HUES6 (cell line): ENCODE measurements around the gene CNDP1.

Experiments used
- H3K27ac ChIP-seq: 2 replicates; pipeline ENCODE4 v1.7.0; 2013; ENCODE audit warnings: low read depth, mild to moderate bottlenecking, low read length, inconsistent platforms
- H3K27me3 ChIP-seq: 2 replicates; pipeline ENCODE4 v1.6.1; 2013; ENCODE audit warnings: low read length; ENCODE audit not compliant: control insufficient read depth, insufficient read depth
- H3K36me3 ChIP-seq: 2 replicates; pipeline ENCODE4 v1.6.1; 2013; ENCODE audit warnings: low read length; ENCODE audit not compliant: control insufficient read depth, insufficient read depth
- H3K4me1 ChIP-seq: 2 replicates; pipeline ENCODE4 v1.6.1; 2013; ENCODE audit warnings: low read length; ENCODE audit not compliant: control insufficient read depth, insufficient read depth
- H3K4me3 ChIP-seq: 2 replicates; pipeline ENCODE4 v1.5.1; 2013; ENCODE audit warnings: low read depth, low read length
- H3K9ac ChIP-seq: one replicate; pipeline ENCODE4 v1.6.1; 2013; ENCODE audit warnings: mild to moderate bottlenecking, low read length
- H3K9me3 ChIP-seq: 2 replicates; pipeline ENCODE4 v1.6.1; 2013; ENCODE audit warnings: low read depth, low read length; ENCODE audit not compliant: control insufficient read depth, insufficient read depth

Gene CNDP1

GRCh38 chr18:74610860-74611259 lies 76.6 kb downstream of the CNDP1 start:
- no peaks in the 10 kb centered on the region for H3K4me1 ChIP-seq
- no peak overlapping the region for H3K9ac ChIP-seq
- H3K27ac ChIP-seq = no peak overlapping the region
- no peak overlapping the region for H3K4me3 ChIP-seq
- H3K36me3 ChIP-seq = no peaks in the 10 kb centered on the region
- H3K9me3 ChIP-seq = peaks cover 5% of the 10 kb centered on the region; the same call in 1 of the 2 replicates
- H3K27me3 ChIP-seq = no peaks in the 10 kb centered on the region

DNA sequence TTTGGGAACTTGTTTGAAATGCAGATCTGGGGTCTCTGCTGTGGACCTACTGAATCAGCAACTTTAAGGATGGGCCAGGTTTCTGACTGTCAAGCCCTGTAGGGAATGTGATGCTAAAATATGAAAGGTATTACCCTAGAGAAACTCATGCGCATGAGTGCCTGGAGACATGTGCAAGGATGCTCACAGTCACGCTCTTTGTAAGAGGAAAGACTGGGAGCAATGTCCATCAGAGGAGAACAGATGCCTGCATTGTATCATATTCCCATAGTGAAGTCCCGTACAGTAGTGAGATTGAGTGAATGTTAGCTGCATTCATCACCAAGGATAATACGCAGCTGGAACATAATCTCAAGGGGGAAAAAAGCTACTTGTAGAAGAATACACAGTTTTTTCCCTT lies 77.5 kb downstream of the CNDP1 start:
- no peaks in the 10 kb centered on the region for H3K4me1 ChIP-seq
- no peaks in the 10 kb centered on the region for H3K27me3 ChIP-seq
- peaks cover 7% of the 10 kb centered on the region for H3K9me3 ChIP-seq
- no peaks in the 10 kb centered on the region for H3K36me3 ChIP-seq
- no peak overlapping the region for H3K9ac ChIP-seq
- H3K4me3 ChIP-seq = no peak overlapping the region
- no peak overlapping the region for H3K27ac ChIP-seq

DNA sequence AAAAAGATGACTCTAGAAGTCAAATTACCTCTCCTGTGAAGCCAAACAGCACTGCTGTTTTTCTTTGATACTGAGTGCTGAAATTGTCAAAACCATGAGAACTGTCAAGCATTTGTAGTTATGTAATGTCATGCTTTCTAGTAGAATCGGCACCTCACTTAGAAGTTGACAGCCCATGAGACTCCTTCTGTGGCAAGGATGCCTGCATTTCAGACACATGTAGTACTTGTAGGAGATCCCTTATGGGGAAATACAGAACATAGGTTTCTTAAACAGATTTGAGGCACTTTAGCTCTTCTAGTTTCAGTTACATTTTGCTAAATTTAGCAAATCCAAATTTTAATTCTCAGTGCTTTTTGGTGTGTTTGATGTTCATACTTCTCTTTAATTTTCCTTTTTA lies 79.1 kb downstream of the CNDP1 start:
- H3K4me3 ChIP-seq = no peak overlapping the region
- no peaks in the 10 kb centered on the region for H3K36me3 ChIP-seq
- H3K9me3 ChIP-seq = peaks cover 10% of the 10 kb centered on the region
- no peaks in the 10 kb centered on the region for H3K4me1 ChIP-seq
- H3K27me3 ChIP-seq = no peaks in the 10 kb centered on the region
- H3K27ac ChIP-seq = no peak overlapping the region
- no peak overlapping the region for H3K9ac ChIP-seq

- Histone ChIP-seq H3K9me3 (peaks cover 10% of the 10 kb centered on the region), H3K36me3 (no peaks in the 10 kb centered on the region), H3K4me1 (peaks cover 5% of the 10 kb centered on the region), H3K27ac (no peak overlapping the region), H3K9ac (no peak overlapping the region), H3K4me3 (no peak overlapping the region), H3K27me3 (no peaks in the 10 kb centered on the region)
Measured at GRCh38 chr18:74616494-74616893, 82.2 kb downstream of the CNDP1 start.

GRCh38 chr18:74617486-74617885 lies 83.2 kb downstream of the CNDP1 start:
- H3K36me3 ChIP-seq = no peaks in the 10 kb centered on the region
- no peak overlapping the region for H3K27ac ChIP-seq

DNA sequence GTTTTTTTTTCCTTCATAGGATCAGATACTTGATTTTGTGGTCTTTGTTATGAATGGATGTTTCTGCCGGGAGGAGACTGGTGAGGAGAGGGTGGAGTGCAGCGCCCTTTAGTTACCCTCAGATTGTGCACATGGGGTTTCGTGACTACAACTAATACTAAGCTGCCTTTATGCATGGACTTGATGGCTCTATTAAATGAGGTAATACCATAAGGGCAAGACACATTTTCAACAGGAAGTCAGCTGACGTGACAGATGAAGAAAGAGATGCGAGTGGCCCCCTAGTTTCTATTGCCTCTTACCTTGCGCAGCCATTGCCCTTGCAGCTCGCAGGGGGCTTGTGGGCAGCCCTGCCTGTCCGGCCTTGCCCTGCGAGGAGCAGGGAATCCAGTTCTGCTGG lies 87.8 kb downstream of the CNDP1 start:
- Histone ChIP-seq H3K36me3 (no peaks in the 10 kb centered on the region), H3K4me1 (peaks cover 21% of the 10 kb centered on the region), H3K9ac (no peak overlapping the region), H3K27ac (no peak overlapping the region), H3K9me3 (no peaks in the 10 kb centered on the region), H3K4me3 (no peak overlapping the region), H3K27me3 (no peaks in the 10 kb centered on the region)

More at GRCh38 chr18:74617486-74617885, 83.2 kb downstream of the CNDP1 start:
- Histone ChIP-seq H3K27me3 (no peaks in the 10 kb centered on the region), H3K4me3 (no peak overlapping the region), H3K4me1 (peaks cover 5% of the 10 kb centered on the region), H3K9ac (no peak overlapping the region), H3K9me3 (peaks cover 10% of the 10 kb centered on the region)

DNA sequence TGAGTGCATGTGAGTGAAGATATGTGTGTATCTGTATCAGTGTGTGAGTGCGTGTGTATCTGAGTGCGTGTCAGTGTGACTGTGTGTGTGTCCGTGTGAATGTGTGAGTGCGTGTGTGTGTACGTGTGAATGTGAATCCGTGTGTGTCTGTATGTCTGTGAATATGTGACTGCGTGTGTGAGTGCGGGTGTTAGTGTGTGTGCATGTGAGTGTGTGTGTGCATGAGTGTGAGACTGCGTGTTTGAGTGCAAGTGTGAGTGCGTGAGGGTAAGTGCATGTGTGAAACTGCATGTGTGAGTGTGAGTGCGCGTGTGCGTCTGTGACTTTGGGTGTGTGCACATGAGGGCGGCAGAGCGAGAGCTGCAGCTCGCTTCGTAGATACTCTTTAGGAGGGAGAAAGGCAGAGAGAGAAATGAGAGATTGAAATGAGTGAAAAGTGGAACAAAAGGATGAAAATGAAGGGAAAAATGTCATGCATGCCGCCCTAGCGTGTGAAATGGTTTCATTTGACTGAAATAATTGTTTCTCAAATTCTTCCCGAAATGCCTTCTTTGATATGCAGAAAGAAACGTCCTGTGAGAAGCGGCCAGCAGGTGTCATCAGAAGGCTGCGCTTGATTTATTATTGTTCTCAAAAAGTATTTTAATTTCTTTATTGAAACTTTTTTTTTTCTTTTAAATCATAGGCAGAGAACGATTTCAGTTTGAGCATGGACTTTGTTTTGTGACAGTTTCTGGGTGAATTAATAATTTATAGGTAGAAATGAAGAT lies 88.9 kb downstream of the CNDP1 start:
- H3K9ac ChIP-seq = no peak overlapping the region
- no peaks in the 10 kb centered on the region for H3K9me3 ChIP-seq
- no peaks in the 10 kb centered on the region for H3K36me3 ChIP-seq
- H3K27me3 ChIP-seq = no peaks in the 10 kb centered on the region
- H3K4me1 ChIP-seq = peaks cover 21% of the 10 kb centered on the region
- no peak overlapping the region for H3K27ac ChIP-seq
- H3K4me3 ChIP-seq = 0 out of 2 replicates have a peak overlapping the region, but pooled peaks have one; percentile 1

GRCh38 chr18:74624466-74624865 lies 90.2 kb downstream of the CNDP1 start:
- Histone ChIP-seq H3K9me3 (no peaks in the 10 kb centered on the region), H3K9ac (no peak overlapping the region), H3K4me1 (peaks cover 21% of the 10 kb centered on the region), H3K36me3 (no peaks in the 10 kb centered on the region), H3K27ac (no peak overlapping the region), H3K27me3 (no peaks in the 10 kb centered on the region), H3K4me3 (no peak overlapping the region)

DNA sequence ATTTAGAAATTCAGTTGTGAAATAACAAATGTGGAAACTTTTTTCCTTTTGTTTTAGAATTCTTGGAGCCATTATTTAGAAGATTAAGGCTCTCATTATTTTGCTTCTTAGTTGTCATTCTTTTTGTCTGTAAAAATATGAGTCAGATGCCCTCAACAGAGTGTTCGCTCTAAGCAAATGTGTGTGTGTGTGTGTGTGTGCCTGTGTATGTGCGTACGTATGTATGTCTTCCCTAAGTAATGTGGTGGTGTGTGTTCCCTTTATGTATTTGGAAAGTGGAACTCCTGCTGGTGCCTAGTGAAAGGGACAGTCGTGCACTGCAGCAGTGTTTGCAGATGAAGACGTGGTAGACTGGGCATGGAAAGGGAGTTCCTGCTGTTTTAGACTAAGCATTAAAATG lies 90.9 kb downstream of the CNDP1 start:
- H3K27me3 ChIP-seq = no peaks in the 10 kb centered on the region
- no peak overlapping the region for H3K27ac ChIP-seq
- H3K36me3 ChIP-seq = no peaks in the 10 kb centered on the region
- no peaks in the 10 kb centered on the region for H3K9me3 ChIP-seq
- no peak overlapping the region for H3K9ac ChIP-seq
- H3K4me1 ChIP-seq = peaks cover 21% of the 10 kb centered on the region
- no peak overlapping the region for H3K4me3 ChIP-seq

DNA sequence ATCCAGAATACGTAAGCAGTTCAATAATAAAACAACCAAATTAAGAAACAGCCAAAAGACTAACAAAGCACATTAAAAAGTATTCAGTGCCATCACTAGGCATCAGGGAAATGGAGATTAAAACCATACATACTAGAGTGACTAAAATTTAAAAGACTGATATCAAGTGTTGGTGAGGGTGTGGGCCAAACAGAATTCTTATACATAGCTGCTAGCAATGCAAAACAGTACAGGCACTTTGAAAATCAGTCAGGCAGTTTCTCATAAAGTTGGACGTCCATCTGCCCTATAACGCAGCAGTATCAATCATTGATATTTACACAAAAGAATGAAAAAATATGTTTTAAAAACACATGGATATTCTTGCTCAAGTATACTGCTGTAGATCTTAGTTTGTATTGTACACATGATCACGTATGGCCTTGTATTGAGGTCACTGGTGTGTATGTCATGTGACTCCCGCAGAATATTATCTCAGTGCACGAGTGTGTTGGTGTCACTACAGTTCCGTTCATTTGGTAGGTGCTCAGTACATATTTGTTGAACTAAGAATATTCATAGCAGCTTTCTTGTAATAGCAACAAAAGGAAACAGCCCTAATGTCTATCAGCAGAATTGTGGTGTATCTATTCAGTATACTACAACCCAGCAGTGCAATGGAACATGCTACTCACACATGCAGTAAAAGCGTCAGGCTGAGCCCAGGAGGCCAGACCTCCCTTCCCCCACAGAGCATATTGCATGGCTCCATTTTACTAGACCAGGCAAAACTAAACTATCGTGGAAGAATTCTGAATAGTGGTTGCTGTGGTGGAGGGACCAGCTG lies 92.0 kb downstream of the CNDP1 start:
- H3K9ac ChIP-seq = no peak overlapping the region
- no peaks in the 10 kb centered on the region for H3K36me3 ChIP-seq
- no peaks in the 10 kb centered on the region for H3K27me3 ChIP-seq
- peaks cover 18% of the 10 kb centered on the region for H3K4me1 ChIP-seq
- H3K27ac ChIP-seq = no peak overlapping the region
- no peak overlapping the region for H3K4me3 ChIP-seq
- no peaks in the 10 kb centered on the region for H3K9me3 ChIP-seq

GRCh38 chr18:74630804-74631203 lies 96.5 kb downstream of the CNDP1 start:
- Histone ChIP-seq H3K27ac (no peak overlapping the region), H3K27me3 (no peaks in the 10 kb centered on the region), H3K4me1 (peaks cover 3% of the 10 kb centered on the region; the same call in 1 of the 2 replicates), H3K4me3 (no peak overlapping the region), H3K9me3 (no peaks in the 10 kb centered on the region), H3K9ac (no peak overlapping the region), H3K36me3 (no peaks in the 10 kb centered on the region)
